ENCODE data around the gene RANBP1. TPM values are rescaled to one million over a fixed set of nuclear protein-coding genes. Genes with fewer than 3 reads are reported as not detected.

Gene RANBP1
- total RNA-seq, 1 donor from 2014 or later = 213 TPM

DNA sequence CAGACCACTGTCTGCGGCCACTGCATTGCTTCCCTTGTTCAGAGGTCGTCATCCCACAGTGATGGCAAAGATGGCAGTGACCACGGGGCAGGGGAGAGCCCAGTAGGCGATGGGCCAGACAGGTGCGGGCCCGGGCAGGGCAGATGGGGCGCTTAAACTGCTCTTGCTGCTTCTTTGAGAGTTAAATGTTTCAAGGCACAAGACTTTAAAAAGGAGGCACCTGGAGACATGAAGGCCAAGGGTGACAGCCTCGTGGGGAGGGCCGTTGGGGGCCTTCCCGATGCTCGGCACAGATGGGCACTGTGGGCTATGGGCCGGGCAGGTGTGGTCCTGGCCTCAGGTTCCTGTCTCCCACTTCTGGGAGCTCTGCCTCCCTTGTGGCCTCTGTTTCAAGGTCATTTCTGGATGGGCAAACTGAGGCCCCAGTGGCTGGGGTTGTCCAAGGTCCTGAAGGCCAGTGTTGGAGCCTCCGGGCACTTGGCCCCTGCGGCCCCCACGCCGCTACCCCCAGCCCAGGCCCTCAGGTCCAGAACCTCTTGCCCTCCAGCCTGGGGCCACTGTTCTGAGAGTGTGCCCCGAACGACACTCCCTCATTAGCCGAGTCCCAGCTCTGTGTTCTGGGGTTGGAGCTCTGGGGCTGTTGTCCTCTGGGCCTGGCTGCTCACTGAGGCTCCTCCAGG, 51.9 kb downstream of the RANBP1 start:
- no peak for DNase-seq (ENCODE audit: low read depth, low spot score)

DNA sequence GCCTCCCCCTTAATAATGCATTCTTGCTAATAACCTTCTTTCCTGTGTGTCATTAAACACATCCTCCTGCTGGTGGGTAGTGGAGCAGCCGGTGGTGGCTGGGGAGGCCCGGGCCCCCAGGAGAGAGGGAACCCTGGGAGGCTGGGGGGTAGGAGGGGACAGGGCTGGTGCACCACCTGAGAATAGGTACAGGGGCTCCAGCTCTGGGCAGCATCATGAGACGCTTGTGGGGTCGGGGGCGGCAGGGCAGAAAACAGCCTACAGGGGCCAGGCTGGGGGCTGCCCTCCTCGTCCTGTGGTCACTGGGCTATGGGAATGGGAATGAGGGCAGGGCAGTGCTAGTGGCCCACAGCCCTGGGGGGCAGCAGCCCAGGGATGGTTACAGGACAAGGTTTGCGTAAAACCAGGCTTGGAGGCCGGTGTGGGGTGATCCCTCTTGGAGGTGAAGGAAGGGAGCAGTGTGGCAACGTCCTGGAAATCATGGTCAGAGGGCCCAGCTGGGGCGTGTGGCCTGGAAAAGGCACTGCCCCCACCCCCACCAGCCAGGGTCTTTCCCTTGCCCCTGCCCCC, 53.4 kb downstream of the RANBP1 start:
- DNase-seq (ENCODE audit: low read depth, low spot score) = no peak

DNA sequence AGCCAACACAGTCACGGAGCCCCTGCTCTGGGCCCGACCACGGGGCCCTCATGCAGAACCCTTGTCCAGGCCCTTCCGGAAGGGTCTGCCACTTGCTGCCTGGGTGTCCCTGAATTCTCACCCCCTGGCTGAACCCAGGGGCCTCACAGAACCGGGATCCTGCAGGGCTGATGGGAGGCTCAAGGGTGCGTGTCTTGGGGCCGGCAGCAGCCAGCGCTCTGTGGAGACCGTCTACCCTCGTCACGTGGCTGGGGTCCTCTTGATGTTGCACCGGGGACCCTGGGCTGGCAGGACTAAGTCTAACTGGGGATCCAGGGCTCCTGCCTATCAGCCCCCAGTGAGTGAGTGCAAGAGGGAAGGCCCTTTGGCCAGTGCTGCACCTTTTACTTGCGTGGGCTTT, 54.3 kb downstream of the RANBP1 start:
- no peak for DNase-seq (ENCODE audit: low read depth, low spot score)

GRCh38 chr22:20171288-20172140, 55.6 kb downstream of the RANBP1 start:
- DNase-seq (ENCODE audit: low read depth, low spot score) = no peak

- DNase-seq (ENCODE audit: low read depth, low spot score) = no peak
Observed at GRCh38 chr22:20172141-20172613, 56.3 kb downstream of the RANBP1 start.

- no peak for DNase-seq (ENCODE audit: low read depth, low spot score)
Observed at GRCh38 chr22:20173246-20173645, 57.3 kb downstream of the RANBP1 start.

DNA sequence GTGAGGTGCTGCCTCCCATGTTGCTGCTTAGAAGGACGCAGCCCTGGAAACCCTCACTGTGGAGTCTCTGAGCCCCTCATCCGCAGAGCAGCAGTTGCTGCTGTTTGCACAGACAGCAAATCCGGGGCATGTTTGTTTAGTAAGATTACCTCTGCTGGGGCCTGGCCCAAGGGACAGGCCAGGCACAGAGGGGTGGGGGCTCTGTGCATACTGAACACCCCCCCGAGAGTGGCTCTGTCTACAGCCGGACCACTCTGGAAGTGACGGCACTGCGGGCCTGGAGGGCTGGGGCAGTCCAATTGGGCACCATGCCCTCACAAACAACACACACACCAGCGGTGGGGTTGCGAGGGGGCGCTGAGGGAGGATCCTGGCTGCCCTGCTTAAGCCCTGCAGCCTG, 57.9 kb downstream of the RANBP1 start:
- no peak for DNase-seq (ENCODE audit: low read depth, low spot score)

- DNase-seq (ENCODE audit: low read depth, low spot score) = no peak
Observed at GRCh38 chr22:20174785-20175596, 59.1 kb downstream of the RANBP1 start.

DNA sequence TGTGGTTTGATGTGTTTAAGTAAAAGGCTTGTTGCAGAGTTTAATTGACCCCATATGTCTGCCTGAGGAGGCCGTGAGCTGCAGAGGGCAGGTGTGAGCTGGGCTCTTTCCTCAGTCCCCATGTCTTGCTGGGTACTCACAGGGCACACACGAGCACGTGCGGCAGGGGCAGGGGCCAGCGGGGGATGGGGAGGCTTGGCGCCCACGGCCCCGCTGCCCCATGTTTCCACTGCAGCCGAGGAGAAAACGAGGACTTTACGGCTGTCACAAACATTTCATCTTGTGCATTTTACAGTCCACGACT, 59.6 kb downstream of the RANBP1 start:
- no peak for DNase-seq (ENCODE audit: low read depth, low spot score)

- DNase-seq (ENCODE audit: low read depth, low spot score) = no peak
Observed at GRCh38 chr22:20176421-20177085, 60.6 kb downstream of the RANBP1 start.

Other genes starting within 250 kb of the RANBP1 start
- gene COMT, start 174.3 kb upstream of the RANBP1 start, total RNA-seq = 254 and 326 TPM in 2 replicates
- gene TXNRD2, start 174.3 kb upstream of the RANBP1 start, total RNA-seq = 67.5 and 73.7 TPM in 2 replicates
- 52.8 and 79.3 TPM in 2 replicates for gene ARVCF, start 99.3 kb upstream of the RANBP1 start, total RNA-seq
- 36.4 and 72.1 TPM in 2 replicates for gene TANGO2, start 95.0 kb upstream of the RANBP1 start, total RNA-seq
- 35.9 and 40.9 TPM in 2 replicates for gene DGCR8, start 35.9 kb upstream of the RANBP1 start, total RNA-seq
- gene TRMT2A, start 1.1 kb downstream of the RANBP1 start, total RNA-seq = 46.5 and 62.3 TPM in 2 replicates
- gene ZDHHC8, start 15.7 kb downstream of the RANBP1 start, total RNA-seq = 10.6 and 14.8 TPM in 2 replicates
- 4.5 and 10.0 TPM in 2 replicates for gene CCDC188, start 35.0 kb downstream of the RANBP1 start, total RNA-seq
- gene RTN4R, start 152.2 kb downstream of the RANBP1 start, total RNA-seq = 0.32 and 0.46 TPM in 2 replicates
- gene DGCR6L, start 204.0 kb downstream of the RANBP1 start, total RNA-seq = 40.2 and 43.1 TPM in 2 replicates

Data from pulmonary artery endothelial cell (primary cell).